Muscle layer of colon (tissue), 2 donors: ENCODE data around the gene GSX1.

ENCODE experiments used
- H3K27ac ChIP-seq: one replicate; pipeline ENCODE4 v1.7.0; 2013; ENCODE audit warnings: low read depth, mild to moderate bottlenecking, low read length, moderate library complexity
- H3K27me3 ChIP-seq, 2 donors: one replicate each; pipeline ENCODE4 v1.7.0; 2013; ENCODE audit warnings: low read length in 2 of 2, mild to moderate bottlenecking in 2 of 2; ENCODE audit not compliant: insufficient read depth in 2 of 2, control insufficient read depth in 1 of 2
- H3K36me3 ChIP-seq: one replicate; pipeline ENCODE4 v1.7.0; 2013; ENCODE audit warnings: mild to moderate bottlenecking, low read length; ENCODE audit not compliant: insufficient read depth
- H3K4me1 ChIP-seq: one replicate; pipeline ENCODE4 v1.7.0; 2013; ENCODE audit warnings: mild to moderate bottlenecking, low read length; ENCODE audit not compliant: insufficient read depth
- H3K4me3 ChIP-seq, 2 donors: one replicate each; pipeline ENCODE4 v1.7.0; 2013; ENCODE audit warnings: low read length in 2 of 2, low read depth in 1 of 2, mild to moderate bottlenecking in 1 of 2, moderate library complexity in 1 of 2
- H3K9ac ChIP-seq: one replicate; pipeline ENCODE4 v1.7.0; 2013; ENCODE audit warnings: low read length
- H3K9me3 ChIP-seq: one replicate; pipeline ENCODE4 v1.7.0; 2013; ENCODE audit warnings: mild to moderate bottlenecking, low read length
- donor health status: abdominal sarcoma.
- donor health status: Adenocarcinoma of cecum.

The GSX1 gene

GRCh38 chr13:27835799-27836198 lies 43.5 kb downstream of the GSX1 start:
- no peaks in the 10 kb centered on the region for H3K9me3 ChIP-seq
- H3K27ac ChIP-seq: no peak overlapping the region
- H3K4me1 ChIP-seq: no peaks in the 10 kb centered on the region
- no peaks in the 10 kb centered on the region for H3K36me3 ChIP-seq
- H3K4me3 ChIP-seq: no peak overlapping the region
- H3K9ac ChIP-seq: no peak overlapping the region
- peaks cover 0 to 5% of the 10 kb centered on the region in 2 donors for H3K27me3 ChIP-seq

DNA sequence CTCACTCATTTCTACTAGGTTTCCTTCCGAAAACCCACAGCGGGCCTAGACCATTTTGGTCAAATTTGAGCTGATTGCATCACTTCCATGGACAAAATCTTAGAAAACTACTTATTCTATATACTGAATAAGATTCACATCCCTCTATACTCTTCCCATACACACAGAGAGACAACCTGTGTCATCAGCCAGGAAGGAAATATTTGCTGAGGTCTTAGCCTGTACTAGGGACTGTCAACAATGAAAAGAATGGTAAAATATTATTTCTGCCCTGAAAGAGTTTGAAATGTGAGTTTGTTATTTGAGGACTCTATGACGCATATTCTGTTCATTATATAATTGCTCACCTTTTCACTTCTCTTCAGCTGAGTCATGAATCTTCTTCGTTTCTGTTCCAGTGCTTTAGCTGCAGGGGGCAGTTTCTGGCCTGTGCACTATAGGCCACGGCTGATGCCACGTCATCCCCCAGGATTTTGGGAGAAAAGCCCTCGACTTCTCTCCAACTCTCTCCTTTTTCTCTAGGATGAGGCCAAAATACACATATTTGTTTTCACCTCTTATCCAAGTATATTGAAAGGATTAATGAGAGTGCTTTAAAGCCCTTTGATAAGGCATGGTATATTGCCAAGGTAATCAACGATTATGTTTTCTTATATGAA lies 47.7 kb downstream of the GSX1 start:
- Histone ChIP-seq H3K27me3 (no peaks in the 10 kb centered on the region), H3K9me3 (no peaks in the 10 kb centered on the region), H3K4me1 (no peaks in the 10 kb centered on the region), H3K27ac (no peak overlapping the region), H3K4me3 (no peak overlapping the region), H3K9ac (no peak overlapping the region), H3K36me3 (no peaks in the 10 kb centered on the region)

DNA sequence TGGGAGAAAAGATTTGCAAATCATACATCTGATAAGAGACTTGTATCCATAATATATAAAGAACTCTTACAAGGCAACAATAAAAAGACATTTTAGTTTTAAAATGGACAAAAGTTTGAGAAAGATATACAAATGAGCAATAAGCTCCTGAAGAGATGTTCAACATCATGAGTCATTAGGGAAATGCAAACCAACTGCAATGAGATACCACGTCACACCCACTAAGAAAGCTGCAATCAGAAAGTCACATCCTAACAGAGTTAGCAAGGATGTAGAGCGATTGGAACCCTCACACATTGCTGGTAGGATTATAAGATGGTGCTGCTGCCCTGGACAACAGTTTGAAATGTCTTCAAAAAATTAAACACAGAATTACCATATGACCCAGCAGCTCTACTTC lies 50.3 kb downstream of the GSX1 start:
- Histone ChIP-seq H3K9me3 (no peaks in the 10 kb centered on the region), H3K4me1 (no peaks in the 10 kb centered on the region), H3K36me3 (no peaks in the 10 kb centered on the region), H3K9ac (no peak overlapping the region), H3K27ac (no peak overlapping the region), H3K4me3 (no peak overlapping the region), H3K27me3 (no peaks in the 10 kb centered on the region)
